Thyroid gland (tissue), 4 donors: ENCODE results near the gene ANAPC7.

Source experiments
- POLR2A ChIP-seq, 2 donors: fragments of 450-650 bp; IDR thresholded peaks; one replicate each; pipeline ENCODE4 v1.6.1; 2017; ENCODE audit warnings: antibody characterized with exemption in 2 of 2, mild to moderate bottlenecking in 2 of 2, moderate library complexity in 1 of 2
- TF ChIP-seq, protein P1 (sequence below), 6 experiments: fragments of 200-600 bp in 3 of 6; fragments of 450-650 bp in 3 of 6; sonication (generic) in 3 of 6; IDR thresholded peaks; one replicate each; pipeline ENCODE4 v1.5.1; 2016 to 2019; ENCODE audit warnings: antibody characterized with exemption in 6 of 6, mild to moderate bottlenecking in 2 of 6, inconsistent platforms in 1 of 6, moderate library complexity in 1 of 6

DNA sequence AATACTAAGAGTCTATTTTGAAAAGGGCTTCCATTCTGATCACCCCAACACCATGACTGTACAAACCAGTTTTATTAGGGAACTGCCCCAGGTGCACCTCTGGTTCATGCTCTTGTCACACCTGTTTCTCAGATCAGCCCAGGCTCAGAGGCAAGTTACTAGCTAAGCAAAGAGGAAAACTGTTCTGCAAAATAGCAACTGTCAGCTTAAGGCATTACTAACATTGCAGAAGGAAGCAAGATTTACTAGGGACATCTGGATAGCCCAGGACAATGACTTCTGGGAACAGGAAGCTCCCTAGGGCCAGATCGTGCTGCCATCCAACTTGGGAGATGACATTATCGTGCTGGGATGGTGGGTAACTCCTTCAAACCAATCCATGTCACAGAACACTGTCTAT, 30.1 kb downstream of the ANAPC7 start:
- TF ChIP-seq, protein P1, sequence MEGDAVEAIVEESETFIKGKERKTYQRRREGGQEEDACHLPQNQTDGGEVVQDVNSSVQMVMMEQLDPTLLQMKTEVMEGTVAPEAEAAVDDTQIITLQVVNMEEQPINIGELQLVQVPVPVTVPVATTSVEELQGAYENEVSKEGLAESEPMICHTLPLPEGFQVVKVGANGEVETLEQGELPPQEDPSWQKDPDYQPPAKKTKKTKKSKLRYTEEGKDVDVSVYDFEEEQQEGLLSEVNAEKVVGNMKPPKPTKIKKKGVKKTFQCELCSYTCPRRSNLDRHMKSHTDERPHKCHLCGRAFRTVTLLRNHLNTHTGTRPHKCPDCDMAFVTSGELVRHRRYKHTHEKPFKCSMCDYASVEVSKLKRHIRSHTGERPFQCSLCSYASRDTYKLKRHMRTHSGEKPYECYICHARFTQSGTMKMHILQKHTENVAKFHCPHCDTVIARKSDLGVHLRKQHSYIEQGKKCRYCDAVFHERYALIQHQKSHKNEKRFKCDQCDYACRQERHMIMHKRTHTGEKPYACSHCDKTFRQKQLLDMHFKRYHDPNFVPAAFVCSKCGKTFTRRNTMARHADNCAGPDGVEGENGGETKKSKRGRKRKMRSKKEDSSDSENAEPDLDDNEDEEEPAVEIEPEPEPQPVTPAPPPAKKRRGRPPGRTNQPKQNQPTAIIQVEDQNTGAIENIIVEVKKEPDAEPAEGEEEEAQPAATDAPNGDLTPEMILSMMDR (IDR thresholded peaks at IDR 0.05), result no peak
- TF ChIP-seq POLR2A (IDR thresholded peaks at IDR 0.05), result no peak
